Transverse colon (tissue), 3 donors: Measurements from ENCODE around the gene DNAJC5.

ENCODE experiments used
- EP300 ChIP-seq: sonication (generic); formaldehyde crosslinking; IDR thresholded peaks from one replicate; pipeline ENCODE4 v1.6.1; 2017; ENCODE audit warnings: antibody characterized with exemption, low read depth
- POLR2A ChIP-seq: fragments of 450-650 bp; IDR thresholded peaks from one replicate; pipeline ENCODE4 v1.6.1; 2016; ENCODE audit warnings: antibody characterized with exemption, mild to moderate bottlenecking, moderate library complexity
- TF ChIP-seq, protein P1 (sequence below), 5 experiments: fragments of 200-600 bp in 3 of 5; fragments of 450-650 bp in 2 of 5; sonication (generic) in 3 of 5; IDR thresholded peaks; 1 replicate in 2 of 5; 2 replicates in 3 of 5; pipeline ENCODE4 v1.5.1; 2016 to 2017; ENCODE audit warnings: antibody characterized with exemption in 5 of 5, inconsistent platforms in 3 of 5, mild to moderate bottlenecking in 2 of 5, moderate library complexity in 1 of 5

- TF ChIP-seq, protein P1, sequence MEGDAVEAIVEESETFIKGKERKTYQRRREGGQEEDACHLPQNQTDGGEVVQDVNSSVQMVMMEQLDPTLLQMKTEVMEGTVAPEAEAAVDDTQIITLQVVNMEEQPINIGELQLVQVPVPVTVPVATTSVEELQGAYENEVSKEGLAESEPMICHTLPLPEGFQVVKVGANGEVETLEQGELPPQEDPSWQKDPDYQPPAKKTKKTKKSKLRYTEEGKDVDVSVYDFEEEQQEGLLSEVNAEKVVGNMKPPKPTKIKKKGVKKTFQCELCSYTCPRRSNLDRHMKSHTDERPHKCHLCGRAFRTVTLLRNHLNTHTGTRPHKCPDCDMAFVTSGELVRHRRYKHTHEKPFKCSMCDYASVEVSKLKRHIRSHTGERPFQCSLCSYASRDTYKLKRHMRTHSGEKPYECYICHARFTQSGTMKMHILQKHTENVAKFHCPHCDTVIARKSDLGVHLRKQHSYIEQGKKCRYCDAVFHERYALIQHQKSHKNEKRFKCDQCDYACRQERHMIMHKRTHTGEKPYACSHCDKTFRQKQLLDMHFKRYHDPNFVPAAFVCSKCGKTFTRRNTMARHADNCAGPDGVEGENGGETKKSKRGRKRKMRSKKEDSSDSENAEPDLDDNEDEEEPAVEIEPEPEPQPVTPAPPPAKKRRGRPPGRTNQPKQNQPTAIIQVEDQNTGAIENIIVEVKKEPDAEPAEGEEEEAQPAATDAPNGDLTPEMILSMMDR (IDR thresholded peaks at IDR 0.05): no peak
- TF ChIP-seq POLR2A (no peak), EP300 (no peak)
Observed at GRCh38 chr20:63977739-63978276, 82.9 kb downstream of the DNAJC5 start.
